A673 (cell line): Measurements from ENCODE around the gene PNPLA1. TPM values are rescaled to one million over a fixed set of nuclear protein-coding genes. Genes with fewer than 3 reads are reported as not detected.

Experiments used
- BruUV-seq: library from RNA; stranded (reverse); fragments of 400-500 nt; replicated peaks from 2 replicates; lab custom pipeline; 2021; lab: Mats Ljungman, UMichigan
- CTCF ChIA-PET: fragments of 300-600 bp; sonication (Branson Sonifier 250); formaldehyde crosslinking; loops from one replicate; lab custom pipeline; 2022; ENCODE audit warnings: antibody characterized with exemption; lab: Charles Lee
- POLR2A ChIA-PET: fragments of 300-600 bp; sonication (Branson Sonifier 250); formaldehyde crosslinking; loops from one replicate; lab custom pipeline; 2022; ENCODE audit warnings: antibody characterized with exemption; ENCODE audit not compliant: low non-redundant PET; lab: Charles Lee
- DNase-seq: peaks from one replicate; pipeline ENCODE4 v3.0.0-alpha.2; 2015; ENCODE audit warnings: low spot score
- H3K27ac ChIP-seq: fragments of 200-600 bp; sonication (generic); 2 replicates; pipeline ENCODE4 v1.5.1; 2016; ENCODE audit warnings: mixed run types, low read depth, mild to moderate bottlenecking, mixed read lengths, antibody characterized with exemption, low read length; ENCODE audit not compliant: poor library complexity, severe bottlenecking
- H3K27me3 ChIP-seq: fragments of 200-600 bp; sonication (generic); replicated peaks from 2 replicates; pipeline ENCODE4 v1.6.1; 2017; ENCODE audit warnings: mixed run types, low read depth, mild to moderate bottlenecking, mixed read lengths, antibody characterized with exemption, low read length; ENCODE audit not compliant: insufficient read depth, poor library complexity
- H3K36me3 ChIP-seq: fragments of 200-600 bp; sonication (generic); 2 replicates; pipeline ENCODE4 v1.6.1; 2016; ENCODE audit warnings: mixed run types, mild to moderate bottlenecking, mixed read lengths, antibody characterized with exemption, low read length; ENCODE audit not compliant: insufficient read depth, poor library complexity, severe bottlenecking
- H3K4me1 ChIP-seq: fragments of 200-600 bp; sonication (generic); 2 replicates; pipeline ENCODE4 v1.6.1; 2017; ENCODE audit warnings: mixed run types, mild to moderate bottlenecking, mixed read lengths, antibody characterized with exemption, low read length; ENCODE audit not compliant: insufficient read depth, poor library complexity, severe bottlenecking
- H3K4me3 ChIP-seq: fragments of 200-600 bp; sonication (generic); 2 replicates; pipeline ENCODE4 v1.5.1; 2016; ENCODE audit warnings: low read depth, mixed run types, mild to moderate bottlenecking, mixed read lengths, low read length; ENCODE audit not compliant: poor library complexity, severe bottlenecking
- H3K9me3 ChIP-seq: fragments of 200-600 bp; sonication (generic); 2 replicates; pipeline ENCODE4 v1.6.1; 2016; ENCODE audit warnings: mixed run types, low read depth, mild to moderate bottlenecking, mixed read lengths, antibody characterized with exemption, low read length; ENCODE audit not compliant: poor library complexity, severe bottlenecking
- CTCF ChIP-seq: fragments of 300-800, 200-600 bp; sonication (generic); conservative IDR thresholded peaks from 2 replicates; pipeline ENCODE4 v1.5.1; 2017; ENCODE audit warnings: low read depth, mild to moderate bottlenecking, antibody characterized with exemption, low read length, moderate library complexity, mixed read lengths
- EZH2 ChIP-seq: fragments of 200-600 bp; sonication (generic); IDR thresholded peaks from 2 replicates; pipeline ENCODE4 v1.6.1; 2017; ENCODE audit warnings: borderline replicate concordance, low read depth, mild to moderate bottlenecking, mixed read lengths, antibody characterized with exemption, low read length; ENCODE audit not compliant: poor library complexity, severe bottlenecking
- intact Hi-C: fragments of 100-400 bp; cut with micrococcal nuclease; formaldehyde crosslinking; loops from one replicate; pipeline ENCODE4 v1.10.0; 2022; ENCODE audit not compliant: unreplicated experiment
- total RNA-seq: library from RNA; stranded (reverse); gene quantifications from 2 replicates; pipeline ENCODE4 v1.2.3, GENCODE V29; 2021

PNPLA1 gene
- total RNA-seq, 1 experiment from 2014 or later, result 0.26 TPM

- intact Hi-C loops, result no loop called here
- no peak overlapping the region for H3K27ac ChIP-seq
- no peaks in the 10 kb centered on the region for H3K36me3 ChIP-seq
- no peak for TF ChIP-seq EZH2
- TF ChIP-seq CTCF, result no peak
- no peaks in the 10 kb centered on the region for H3K4me1 ChIP-seq
- ChIA-PET CTCF (no interaction called here), POLR2A (no interaction called here)
- no peak overlapping the region for H3K4me3 ChIP-seq
- no peaks in the 10 kb centered on the region for H3K27me3 ChIP-seq
- no TSS peak for BruUV-seq
- no peaks in the 10 kb centered on the region for H3K9me3 ChIP-seq
- no peak for DNase-seq
These were observed 2.8 kb upstream of the PNPLA1 start for GRCh38 chr6:36266913-36267644.

- DNase-seq, result no peak
- H3K27me3 ChIP-seq, result no peaks in the 10 kb centered on the region
- TF ChIP-seq CTCF, result no peak
- no peak for TF ChIP-seq EZH2
- no peaks in the 10 kb centered on the region for H3K36me3 ChIP-seq
- no TSS peak for BruUV-seq
- intact Hi-C loops, result no loop called here
- POLR2A ChIA-PET, result no interaction called here
- no peaks in the 10 kb centered on the region for H3K9me3 ChIP-seq
- H3K4me3 ChIP-seq, result no peak overlapping the region
- H3K27ac ChIP-seq, result no peak overlapping the region
- H3K4me1 ChIP-seq, result no peaks in the 10 kb centered on the region
- CTCF ChIA-PET, result no interaction called here
These were observed 2.0 kb upstream of the PNPLA1 start for GRCh38 chr6:36267731-36268477.

GRCh38 chr6:36268478-36269275 is 1.2 kb upstream of the PNPLA1 start:
- CTCF ChIA-PET, result no interaction called here
- Histone ChIP-seq H3K4me1 (no peaks in the 10 kb centered on the region), H3K9me3 (no peaks in the 10 kb centered on the region), H3K4me3 (no peak overlapping the region), H3K27ac (no peak overlapping the region), H3K27me3 (no peaks in the 10 kb centered on the region), H3K36me3 (no peaks in the 10 kb centered on the region)
- POLR2A ChIA-PET, result no interaction called here
- TF ChIP-seq CTCF, result no peak
- no peak for TF ChIP-seq EZH2
- intact Hi-C loops, result no loop called here
- peak; percentile 47 for DNase-seq
- BruUV-seq, result no TSS peak
